Renal cortex interstitium (tissue), 11 donors: ENCODE measurements around the gene CCDC78. TPM values are rescaled to one million over a fixed set of nuclear protein-coding genes. Genes with fewer than 3 reads are reported as not detected.
"Not testable (repeated sequence)": the region's sequence is repeated elsewhere in the genome, so short reads cannot be mapped to it uniquely, and the experiment has no call there.

ENCODE experiments used
- DNase-seq, 11 donors: peaks; one replicate each; pipeline ENCODE4 v3.0.0-alpha.2; 2013; ENCODE audit warnings: low read depth in 9 of 11, low spot score in 4 of 11; ENCODE audit errors: extremely low read depth in 1 of 11
- polyA plus RNA-seq, 3 donors: library from polyadenylated mRNA; unstranded; fragments of 120-200 nt; gene quantifications; one replicate each; pipeline ENCODE4 v1.2.1, GENCODE V29; 2013; ENCODE audit not compliant: insufficient read length in 3 of 3

The CCDC78 gene
- polyA plus RNA-seq, 3 donors, result 1.5 to 3.6 (median 3.1) TPM

DNA sequence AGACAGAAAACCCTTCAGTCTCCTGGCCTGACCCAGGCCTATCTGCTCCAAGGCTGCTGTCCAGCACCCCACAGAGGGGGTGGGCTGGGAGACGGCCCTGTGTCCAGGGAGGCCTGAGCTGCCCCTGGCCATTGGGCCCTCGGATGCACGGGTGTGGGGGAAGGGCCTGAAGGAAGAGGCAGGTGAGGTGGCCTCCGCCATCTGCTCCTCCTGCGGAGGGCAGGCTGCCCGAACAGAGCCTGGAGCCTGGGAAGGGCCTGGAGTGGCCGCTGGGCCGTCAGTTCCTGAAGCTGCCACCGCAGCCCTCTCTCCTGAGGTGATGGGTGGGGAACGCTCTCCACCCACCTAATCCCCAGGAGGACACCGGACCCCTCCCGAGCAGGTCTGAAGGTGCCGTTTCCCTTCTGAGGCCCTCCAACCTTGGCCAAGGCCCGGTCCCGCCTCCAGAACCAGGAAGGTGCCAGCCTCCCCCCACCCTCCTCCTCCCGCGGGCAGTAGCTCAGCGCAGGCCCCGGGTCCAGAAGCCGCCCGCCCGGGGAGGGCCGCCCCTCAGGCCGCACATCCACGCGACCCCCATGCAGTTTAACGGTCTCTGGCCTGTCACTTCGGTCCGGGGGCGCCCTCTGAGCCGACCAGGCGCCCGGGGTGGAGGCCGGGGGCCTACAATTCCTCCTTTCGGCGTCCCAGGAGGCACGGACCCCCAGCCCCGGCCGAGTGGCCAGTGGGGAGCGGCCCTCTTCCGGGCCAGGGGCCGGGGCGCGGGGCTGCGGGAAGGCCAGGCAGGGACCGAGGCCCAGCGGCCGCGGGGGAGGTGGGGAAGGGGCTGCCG lies 21.5 kb downstream of the CCDC78 start:
- no peak for DNase-seq

GRCh38 chr16:704047-704446 lies 22.2 kb downstream of the CCDC78 start:
- DNase-seq, result no peak

DNA sequence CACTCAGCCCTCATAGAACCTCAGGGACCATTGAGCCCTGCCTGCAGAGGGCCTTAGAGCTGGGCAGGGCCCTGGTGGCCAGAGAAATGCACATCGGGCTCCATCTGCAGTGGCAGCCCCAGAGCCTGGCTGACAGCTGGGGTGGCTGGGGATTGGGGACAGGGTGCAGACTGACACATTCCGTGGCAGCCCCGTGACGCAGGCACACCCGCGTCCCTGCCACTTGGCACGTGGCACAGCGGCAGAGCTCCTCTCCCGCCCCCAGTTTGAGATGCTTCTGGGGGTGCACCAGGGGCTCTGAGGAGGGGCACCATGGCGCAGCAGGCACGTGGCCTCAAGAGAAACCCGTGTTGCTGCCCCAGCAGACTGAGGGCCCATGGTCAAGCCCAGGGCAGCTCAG lies 22.8 kb downstream of the CCDC78 start:
- no peak for DNase-seq

DNA sequence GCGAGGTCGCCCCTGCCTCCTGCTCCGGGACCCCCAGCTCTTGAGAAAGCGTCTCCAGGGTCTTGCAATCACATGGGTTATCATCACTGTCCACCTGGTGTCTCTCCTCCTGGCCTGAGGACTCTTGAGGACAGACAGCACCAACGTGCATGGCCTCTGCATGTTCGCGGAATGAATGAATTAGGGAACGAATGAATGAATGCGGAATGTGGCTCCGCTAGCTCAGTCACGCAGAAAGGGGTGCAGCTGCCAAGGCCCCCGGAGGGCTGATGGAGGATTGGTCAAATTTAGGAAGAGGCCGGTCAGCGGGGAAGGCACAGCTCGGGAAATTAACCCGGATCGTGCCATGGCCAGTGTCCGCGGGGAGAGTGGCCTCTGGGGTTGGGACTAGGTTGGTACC lies 23.9 kb downstream of the CCDC78 start:
- no peak for DNase-seq

DNA sequence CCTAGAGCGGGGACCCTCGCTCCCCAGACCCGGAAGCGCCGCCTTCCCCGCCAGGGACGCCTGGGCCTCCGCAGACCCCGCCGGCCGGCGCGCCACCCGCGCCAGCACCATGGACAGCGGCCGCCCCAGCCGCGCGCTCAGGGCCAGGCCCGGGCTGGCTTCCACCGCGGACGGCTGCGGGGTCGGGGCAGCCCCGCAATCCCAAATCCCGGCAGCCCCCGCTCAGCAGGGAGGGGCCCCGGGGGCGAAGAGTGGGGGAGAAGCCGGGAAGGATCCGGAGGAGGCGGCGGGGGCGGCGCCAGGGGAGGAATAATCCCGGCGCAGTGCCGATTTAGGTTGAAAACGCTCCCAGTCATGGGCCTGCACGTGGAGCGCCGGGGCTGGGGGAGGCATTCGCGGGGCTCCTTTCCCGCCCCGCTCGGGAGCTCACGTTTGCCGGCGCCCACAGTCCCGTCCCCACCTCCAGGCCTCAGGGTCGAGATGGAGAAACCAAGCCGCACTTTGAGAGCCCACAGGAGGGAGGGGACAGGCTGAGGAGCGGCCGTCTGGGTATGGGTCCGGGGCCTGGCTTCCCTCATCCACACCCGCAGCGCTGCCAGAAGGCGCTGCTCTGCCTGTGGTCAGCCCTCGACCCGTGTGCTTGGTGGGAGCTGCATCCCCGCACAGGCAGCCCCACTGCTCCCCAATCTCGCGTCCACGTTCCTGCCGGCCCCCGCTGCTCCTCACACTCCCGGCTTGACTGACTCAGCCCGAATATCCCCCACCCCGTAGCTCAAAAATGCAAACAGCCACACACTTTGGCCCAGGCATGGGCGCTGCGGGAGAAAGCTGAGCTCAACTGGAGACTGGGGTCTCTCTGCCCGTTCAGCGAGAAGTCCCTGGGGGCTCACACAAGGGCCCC lies 25.3 kb downstream of the CCDC78 start:
- no peak for DNase-seq

DNA sequence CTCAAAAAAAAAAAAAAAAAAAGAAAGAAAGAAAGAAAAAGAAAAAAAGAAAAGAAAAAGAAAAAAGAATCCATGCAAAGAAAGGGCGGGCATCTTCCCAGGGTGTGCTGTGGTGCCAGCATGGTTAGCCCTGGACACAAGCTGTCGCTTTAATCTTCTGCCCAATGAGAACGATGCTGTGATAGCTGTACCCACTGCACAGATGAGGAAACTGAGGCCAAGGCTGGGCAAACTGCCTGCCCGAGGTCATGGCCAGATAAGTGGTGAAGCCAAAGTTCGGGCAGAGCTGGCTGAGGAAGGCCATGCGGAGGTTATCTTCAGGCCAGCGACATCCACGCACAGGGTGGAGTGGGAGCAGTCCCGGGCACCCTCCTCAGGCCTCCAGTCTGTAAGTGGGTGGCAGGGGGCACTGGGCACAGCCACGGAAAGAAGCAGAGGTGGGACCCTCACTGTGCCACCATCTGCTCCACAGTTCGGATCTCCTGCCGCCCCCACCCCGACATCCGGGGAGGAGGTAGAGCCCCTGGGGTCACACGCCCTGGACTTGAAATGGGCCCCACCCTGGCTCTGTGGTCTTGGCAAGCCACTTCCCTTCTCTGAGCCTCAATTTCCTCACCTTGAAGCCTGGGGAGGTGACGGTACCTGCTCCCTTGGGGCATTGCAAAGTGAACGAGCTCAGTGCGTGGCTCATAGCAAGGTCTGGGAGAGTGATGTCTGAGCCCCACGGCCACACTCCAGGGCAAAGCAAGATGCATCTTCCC lies 27.2 kb downstream of the CCDC78 start:
- no peak for DNase-seq

GRCh38 chr16:695355-696089 lies 30.7 kb downstream of the CCDC78 start:
- DNase-seq, result peak in 1 of 11 donors; percentile 53

DNA sequence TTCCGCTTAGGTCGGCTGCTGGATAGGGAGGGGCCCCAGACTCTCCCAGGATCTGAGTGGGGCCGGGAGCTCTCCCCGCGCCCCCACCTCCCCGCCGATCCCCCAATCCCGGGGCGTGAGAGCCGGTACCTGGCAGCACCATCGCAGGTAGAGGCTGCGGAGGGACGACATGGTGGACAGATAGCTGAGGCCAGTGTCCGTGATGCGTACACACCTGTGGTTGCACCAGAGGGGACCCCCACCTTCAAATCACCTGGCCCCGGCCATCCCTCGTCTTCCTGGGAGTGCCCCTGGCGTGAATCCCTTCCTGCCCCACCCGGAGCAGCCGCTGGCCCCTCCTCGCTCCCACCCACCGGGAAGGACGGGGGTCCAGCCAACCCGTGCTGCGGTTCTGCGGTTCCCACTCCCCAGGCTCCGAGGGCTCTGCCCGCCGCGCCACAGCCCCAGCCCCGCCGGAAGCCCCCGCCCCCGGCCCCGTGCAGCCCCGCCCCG lies 31.3 kb downstream of the CCDC78 start:
- no peak for DNase-seq

DNA sequence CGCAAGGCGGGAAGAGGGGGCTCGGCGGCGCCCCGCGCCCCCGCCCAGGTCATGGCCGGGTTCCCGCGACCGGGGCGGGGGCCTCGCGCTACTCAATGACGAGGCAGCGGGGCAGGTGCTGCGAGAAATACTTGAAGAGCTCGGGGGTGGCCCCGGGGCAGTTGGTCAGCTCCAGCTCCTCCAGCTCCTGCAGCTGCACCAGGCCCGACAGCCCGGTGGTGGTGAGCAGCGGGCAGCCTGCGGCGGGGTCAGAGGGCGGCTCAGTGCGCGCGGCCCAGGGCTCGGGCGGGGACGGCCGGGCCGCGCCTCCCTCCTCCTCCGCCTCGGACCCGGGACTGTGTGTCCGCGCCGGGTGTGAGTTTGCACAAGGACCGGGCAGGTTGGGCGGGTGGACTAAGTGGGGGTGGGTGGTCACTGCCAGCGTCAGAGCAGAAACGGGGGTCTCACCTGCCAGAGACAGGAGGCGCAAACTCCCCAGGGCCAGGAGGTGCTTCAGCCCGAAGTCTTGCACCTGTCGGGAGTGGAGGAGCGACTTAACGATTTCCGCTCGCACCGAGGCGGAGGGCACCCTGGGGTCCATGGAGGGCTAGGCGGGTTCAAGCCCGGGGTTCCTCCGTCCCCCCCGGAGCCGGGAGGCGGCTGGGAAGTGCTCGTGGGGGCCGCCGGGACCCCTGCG lies 31.9 kb downstream of the CCDC78 start:
- no peak for DNase-seq

DNA sequence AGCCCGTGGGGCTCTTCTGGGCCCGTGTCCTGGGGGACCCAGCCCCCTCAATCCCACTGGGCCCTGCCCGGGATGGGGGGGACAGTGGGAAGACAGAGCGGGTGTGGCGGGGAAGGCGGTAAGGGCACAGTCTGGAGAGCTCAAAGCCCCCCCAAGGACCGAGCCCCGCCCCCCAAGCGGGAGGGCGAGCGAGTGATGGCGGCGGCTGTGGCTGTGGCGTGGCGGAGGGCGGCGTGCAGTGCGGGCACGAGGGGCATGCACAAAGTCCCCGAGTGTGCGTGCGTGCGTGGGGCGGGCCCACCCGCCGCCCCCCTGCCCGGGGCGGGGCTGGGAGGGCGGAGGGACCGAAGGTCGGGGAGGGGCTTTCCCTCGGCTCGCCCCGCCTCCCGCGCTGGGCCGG lies 32.5 kb downstream of the CCDC78 start:
- DNase-seq, result no peak

- no peak for DNase-seq
These were observed 32.9 kb downstream of the CCDC78 start for GRCh38 chr16:693364-693763.

DNA sequence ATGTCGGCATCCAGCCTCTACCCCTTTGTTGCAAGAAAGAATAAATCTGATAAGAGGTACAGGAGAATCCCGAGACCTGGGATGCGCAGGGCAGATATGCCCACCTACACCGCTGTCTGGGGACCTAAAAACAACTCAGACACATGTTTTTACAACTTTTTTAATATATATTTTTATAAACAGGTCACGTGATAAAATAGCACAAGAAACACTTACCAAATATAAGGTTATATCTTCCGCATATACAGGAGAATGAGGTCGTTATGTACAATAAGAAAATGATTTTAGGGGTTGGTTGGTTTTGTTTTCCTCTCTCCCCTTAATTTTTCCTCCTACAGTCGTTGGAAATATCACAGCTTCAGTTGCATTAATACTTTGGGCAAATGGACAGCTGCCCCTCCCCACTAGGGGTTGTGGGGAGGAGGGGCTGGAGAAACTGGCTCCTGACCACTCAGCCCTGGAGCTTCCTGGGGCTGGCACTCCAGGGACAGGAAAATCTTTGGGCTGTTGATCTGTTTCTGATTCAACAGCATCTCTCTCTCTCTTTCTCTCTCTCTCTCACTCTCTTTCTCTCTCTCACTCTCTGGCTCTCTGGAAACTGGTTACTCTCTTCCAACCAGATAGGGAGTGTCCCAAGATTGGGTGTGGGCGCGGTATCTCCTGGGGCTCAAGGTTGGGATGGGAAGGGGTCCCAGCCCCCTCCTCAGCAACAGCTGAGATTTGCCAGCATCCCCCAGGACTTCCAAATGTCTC lies 33.7 kb downstream of the CCDC78 start:
- DNase-seq, result no peak

DNA sequence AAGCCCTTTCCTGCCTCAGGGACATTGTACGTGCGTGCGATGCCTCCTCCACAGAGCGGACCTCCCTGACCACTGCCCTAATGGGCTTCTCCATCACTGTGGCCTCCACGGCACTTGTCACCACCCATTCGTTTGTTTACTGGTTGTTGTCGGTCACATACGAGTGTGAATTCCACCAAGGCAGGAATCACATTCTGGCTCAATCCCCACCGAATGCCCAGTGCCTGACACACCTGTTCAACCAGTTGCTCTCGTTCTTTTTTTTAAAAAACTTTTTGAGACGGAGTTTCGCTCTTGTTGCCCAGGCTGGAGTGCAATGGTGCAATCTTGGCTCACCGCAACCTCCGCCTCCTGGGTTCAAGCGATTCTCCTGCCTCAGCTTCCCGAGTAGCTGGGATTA lies 35.0 kb downstream of the CCDC78 start:
- DNase-seq, result not testable (repeated sequence)

- no peak for DNase-seq
These were observed 36.9 kb downstream of the CCDC78 start for GRCh38 chr16:689175-689897.

DNA sequence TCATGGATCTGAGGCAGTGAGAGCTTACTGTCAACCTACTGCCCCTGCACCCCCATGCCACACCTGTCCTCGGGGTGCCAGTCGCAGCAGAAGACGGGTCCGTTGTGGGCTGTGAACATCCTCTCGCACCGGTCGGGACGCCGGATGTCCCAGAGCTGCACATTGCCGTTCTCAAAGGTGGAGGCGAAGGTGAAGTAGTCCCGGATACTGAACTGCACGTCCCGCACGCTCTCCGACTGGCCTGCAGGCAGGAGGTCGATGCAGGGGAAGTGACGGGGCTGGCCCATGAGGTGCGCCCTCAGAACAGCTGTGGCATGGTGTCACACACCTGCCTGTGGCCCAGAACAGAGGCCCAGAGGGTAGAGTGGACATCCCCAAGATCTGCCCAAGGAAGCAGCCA lies 38.7 kb downstream of the CCDC78 start:
- DNase-seq, result no peak

GRCh38 chr16:686459-687260 lies 39.6 kb downstream of the CCDC78 start:
- DNase-seq, result no peak
